ENCODE results near the gene PABPN1L.

DNA sequence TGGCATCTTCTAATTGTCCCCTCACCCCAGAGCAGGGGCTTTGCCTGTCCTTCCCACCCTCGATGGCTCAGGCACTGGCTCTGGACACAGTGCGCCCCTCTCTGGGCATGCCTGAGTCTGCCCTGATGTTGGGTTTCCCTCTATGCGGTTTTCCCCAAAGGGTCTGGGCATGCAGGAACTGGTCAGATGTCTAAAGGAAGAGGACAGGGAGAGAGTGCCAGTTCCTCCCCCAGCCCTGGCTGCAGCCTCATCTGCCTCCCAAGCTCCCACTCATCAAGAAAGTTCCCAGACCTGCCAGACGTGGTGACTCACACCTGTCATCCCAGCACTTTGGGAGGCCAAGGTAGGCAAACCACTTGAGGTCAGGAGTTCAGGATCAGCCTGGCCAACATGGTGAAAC lies 41.3 kb upstream of the PABPN1L start:
- TF ChIP-seq, protein P1, sequence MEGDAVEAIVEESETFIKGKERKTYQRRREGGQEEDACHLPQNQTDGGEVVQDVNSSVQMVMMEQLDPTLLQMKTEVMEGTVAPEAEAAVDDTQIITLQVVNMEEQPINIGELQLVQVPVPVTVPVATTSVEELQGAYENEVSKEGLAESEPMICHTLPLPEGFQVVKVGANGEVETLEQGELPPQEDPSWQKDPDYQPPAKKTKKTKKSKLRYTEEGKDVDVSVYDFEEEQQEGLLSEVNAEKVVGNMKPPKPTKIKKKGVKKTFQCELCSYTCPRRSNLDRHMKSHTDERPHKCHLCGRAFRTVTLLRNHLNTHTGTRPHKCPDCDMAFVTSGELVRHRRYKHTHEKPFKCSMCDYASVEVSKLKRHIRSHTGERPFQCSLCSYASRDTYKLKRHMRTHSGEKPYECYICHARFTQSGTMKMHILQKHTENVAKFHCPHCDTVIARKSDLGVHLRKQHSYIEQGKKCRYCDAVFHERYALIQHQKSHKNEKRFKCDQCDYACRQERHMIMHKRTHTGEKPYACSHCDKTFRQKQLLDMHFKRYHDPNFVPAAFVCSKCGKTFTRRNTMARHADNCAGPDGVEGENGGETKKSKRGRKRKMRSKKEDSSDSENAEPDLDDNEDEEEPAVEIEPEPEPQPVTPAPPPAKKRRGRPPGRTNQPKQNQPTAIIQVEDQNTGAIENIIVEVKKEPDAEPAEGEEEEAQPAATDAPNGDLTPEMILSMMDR (IDR thresholded peaks at IDR 0.05): no peak
- no peak for TF ChIP-seq POLR2A (IDR thresholded peaks at IDR 0.05)

Measured in right lobe of liver (tissue), 4 donors.